ENCODE results near the gene LETM1. TPM values are rescaled to one million over a fixed set of nuclear protein-coding genes. Genes with fewer than 3 reads are reported as not detected.
"Not testable (repeated sequence)": the region's sequence is repeated elsewhere in the genome, so short reads cannot be mapped to it uniquely, and the experiment has no call there.

Gene LETM1
- total RNA-seq, 2 donors from 2014 or later = 76.2 to 139 TPM

DNA sequence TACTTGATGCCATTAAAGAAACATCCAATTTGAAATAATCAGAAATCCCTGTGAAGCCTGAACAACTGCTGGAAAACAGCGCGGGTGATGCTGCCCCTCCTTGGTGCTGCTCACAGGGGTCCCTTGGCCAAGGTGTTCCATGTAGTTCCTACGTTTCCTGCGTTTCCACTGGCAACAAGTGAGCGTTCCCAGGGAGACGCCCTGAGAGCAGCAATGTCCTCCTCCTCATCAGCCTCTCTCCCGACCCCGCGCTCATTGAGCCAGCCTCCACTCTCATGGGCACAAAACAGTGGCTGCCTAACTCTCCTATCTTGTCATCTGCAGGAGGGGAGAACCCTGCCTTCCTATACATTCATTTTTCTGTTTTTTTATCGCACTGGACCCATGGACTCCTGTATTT is 18.9 kb downstream of the LETM1 start:
- TF ChIP-seq, protein P1, sequence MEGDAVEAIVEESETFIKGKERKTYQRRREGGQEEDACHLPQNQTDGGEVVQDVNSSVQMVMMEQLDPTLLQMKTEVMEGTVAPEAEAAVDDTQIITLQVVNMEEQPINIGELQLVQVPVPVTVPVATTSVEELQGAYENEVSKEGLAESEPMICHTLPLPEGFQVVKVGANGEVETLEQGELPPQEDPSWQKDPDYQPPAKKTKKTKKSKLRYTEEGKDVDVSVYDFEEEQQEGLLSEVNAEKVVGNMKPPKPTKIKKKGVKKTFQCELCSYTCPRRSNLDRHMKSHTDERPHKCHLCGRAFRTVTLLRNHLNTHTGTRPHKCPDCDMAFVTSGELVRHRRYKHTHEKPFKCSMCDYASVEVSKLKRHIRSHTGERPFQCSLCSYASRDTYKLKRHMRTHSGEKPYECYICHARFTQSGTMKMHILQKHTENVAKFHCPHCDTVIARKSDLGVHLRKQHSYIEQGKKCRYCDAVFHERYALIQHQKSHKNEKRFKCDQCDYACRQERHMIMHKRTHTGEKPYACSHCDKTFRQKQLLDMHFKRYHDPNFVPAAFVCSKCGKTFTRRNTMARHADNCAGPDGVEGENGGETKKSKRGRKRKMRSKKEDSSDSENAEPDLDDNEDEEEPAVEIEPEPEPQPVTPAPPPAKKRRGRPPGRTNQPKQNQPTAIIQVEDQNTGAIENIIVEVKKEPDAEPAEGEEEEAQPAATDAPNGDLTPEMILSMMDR (IDR thresholded peaks at IDR 0.05) = no peak
- Histone ChIP-seq H3K27me3 (no peaks in the 10 kb centered on the region), H3K4me1 (no peaks in the 10 kb centered on the region), H3K27ac (no peak overlapping the region), H3K9ac (ENCODE audit: low read depth in 2 of 2, low read length in 2 of 2) (no peak overlapping the region), H3K36me3 (peaks cover 7% of the 10 kb centered on the region), H3K9me3 (no peaks in the 10 kb centered on the region), H3K4me3 (no peak overlapping the region)
- no peak for DNase-seq
- intact Hi-C loops (cut with DNase I) = loop anchor here (10.0 kb wide), 1 partner anchor 358 kb away; no protein-coding TSS in a partner anchor

DNA sequence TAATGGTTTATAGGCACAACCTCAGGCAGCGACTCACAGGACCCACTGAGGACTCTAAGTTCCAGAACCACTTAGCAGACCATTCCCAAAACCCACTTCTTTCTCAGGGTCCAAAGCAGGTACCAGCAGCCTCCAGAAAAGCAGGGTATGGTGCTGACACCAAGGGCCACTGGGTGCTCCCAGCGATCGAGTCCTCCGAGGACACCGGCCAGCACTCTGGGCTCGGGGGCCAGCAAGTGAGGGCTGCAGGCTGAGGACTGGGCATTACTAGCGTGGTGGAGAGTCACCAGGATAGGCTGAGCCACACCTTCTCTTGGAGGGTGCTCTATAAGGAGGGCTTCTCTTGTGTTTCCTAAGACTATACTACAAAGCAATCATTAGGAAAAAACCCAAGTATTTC is 19.3 kb downstream of the LETM1 start:
- TF ChIP-seq, protein P1 (IDR thresholded peaks at IDR 0.05) = no peak
- no peak for DNase-seq
- Histone ChIP-seq H3K9ac (ENCODE audit: low read depth in 2 of 2, low read length in 2 of 2) (no peak overlapping the region), H3K27ac (no peak overlapping the region), H3K4me3 (no peak overlapping the region), H3K27me3 (no peaks in the 10 kb centered on the region), H3K9me3 (no peaks in the 10 kb centered on the region), H3K36me3 (peaks cover 7% of the 10 kb centered on the region), H3K4me1 (no peaks in the 10 kb centered on the region)
- intact Hi-C loops (cut with DNase I) = loop anchor here (10.0 kb wide), 1 partner anchor 358 kb away; no protein-coding TSS in a partner anchor

DNA sequence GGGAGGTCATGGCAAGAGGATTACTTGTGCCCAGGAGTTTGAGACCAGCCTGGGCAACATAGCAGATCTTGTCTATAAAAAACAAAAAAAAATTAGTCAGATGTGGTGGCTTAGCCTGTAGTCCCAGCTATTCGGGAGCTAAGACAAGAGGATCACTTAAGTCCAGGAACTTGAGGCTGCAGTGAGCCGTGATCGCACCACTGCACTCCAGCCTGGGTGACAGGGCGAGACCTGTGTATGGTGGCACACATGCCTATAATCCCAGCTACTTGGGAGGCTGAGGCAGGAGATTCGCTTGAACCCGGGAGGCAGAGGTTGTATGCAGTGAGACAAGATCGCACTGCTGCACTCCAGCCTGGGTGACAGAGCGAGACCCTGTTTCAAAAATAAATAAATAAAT is 20.1 kb downstream of the LETM1 start:
- H3K27me3 ChIP-seq; H3K4me1 ChIP-seq; H3K4me3 ChIP-seq; H3K27ac ChIP-seq; H3K9ac ChIP-seq (ENCODE audit: low read depth in 2 of 2, low read length in 2 of 2); H3K9me3 ChIP-seq; DNase-seq; H3K36me3 ChIP-seq: not testable (repeated sequence)
- intact Hi-C loops (cut with DNase I) = loop anchor here (10.0 kb wide), 1 partner anchor 359 kb away; no protein-coding TSS in a partner anchor

DNA sequence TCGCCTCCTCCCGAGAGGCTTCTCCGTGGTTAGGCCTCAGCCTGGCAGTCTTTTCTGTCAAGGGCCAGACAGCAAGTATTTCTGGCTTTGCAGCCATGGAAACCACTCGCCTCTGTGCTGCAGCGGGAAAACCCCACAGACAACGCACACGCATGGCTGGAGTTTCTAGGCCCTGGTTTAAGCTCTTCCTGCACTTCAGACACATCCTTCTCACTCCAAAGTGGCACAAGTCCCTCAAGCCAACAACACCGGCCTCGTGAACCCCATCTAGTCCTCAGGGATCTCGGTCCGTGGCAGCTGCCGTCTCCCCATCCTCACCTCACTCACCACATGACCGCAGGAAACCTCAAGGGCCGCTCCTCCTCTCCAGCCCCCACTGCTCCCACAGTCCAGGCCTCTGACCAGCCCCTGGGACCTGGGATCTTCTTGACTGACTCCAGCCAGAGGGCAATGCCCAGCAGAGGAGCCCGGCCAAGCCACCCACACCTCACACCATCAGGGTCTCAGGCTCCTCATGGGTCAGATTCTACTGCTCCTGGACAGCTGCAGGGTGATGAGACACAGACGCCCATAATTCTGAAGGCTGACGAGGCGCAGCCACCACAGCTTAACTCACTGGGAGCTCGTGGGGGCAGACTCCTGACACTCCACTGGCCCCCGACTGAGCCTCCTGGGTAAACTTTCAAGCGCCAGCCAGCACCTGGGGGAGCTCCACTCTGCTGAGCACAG is 21.7 kb downstream of the LETM1 start:
- Histone ChIP-seq H3K36me3 (peaks cover 7% of the 10 kb centered on the region), H3K4me1 (no peaks in the 10 kb centered on the region)

DNA sequence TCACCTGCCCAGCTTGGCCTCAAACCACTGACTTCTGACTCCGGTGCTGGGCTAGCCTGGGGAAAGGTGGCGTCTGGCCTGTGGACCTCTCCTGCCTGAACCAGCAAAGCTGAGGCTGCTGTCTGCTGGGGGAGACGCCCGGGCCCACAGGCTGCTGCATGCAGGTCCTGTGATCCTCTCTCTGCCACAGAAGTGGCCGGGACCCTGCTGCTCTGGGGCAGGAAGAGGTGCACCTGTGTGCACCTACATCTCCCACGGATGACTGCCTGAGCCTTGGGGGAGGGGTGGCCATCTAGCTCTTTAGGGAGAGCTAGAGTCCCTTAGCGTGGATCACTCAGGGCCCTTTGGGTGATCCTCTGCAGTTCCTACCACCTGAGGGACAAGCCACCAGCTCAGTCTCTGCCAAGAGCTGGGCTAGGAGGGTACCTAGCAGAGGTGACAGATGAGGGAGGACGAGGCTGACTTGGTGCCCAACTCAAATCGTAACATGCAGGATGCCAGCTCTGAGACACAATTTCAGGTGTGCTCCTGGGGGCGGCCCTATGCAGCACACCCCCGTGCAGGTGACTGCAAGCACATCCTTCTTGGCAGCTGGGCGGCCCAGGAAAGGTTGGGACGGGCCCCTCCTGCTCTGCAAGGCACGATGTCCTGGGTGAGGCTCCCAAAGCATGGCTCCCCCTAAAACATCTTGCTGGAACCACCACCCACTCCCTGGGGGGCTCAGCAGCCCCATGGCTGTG is 22.5 kb downstream of the LETM1 start:
- Histone ChIP-seq H3K36me3 (peaks cover 7% of the 10 kb centered on the region), H3K4me3 (no peak overlapping the region), H3K27ac (no peak overlapping the region), H3K27me3 (no peaks in the 10 kb centered on the region), H3K9ac (ENCODE audit: low read depth in 2 of 2, low read length in 2 of 2) (no peak overlapping the region), H3K9me3 (no peaks in the 10 kb centered on the region), H3K4me1 (no peaks in the 10 kb centered on the region)
- TF ChIP-seq, protein P1 (IDR thresholded peaks at IDR 0.05) = no peak
- intact Hi-C loops (cut with DNase I) = loop anchor here (10.0 kb wide), 1 partner anchor 361 kb away; no protein-coding TSS in a partner anchor
- DNase-seq = no peak

More for the DNA sequence above, 21.7 kb downstream of the LETM1 start:
- H3K9ac ChIP-seq (ENCODE audit: low read depth in 2 of 2, low read length in 2 of 2) = no peak overlapping the region
- intact Hi-C loops (cut with DNase I) = loop anchor here (10.0 kb wide), 1 partner anchor 361 kb away; no protein-coding TSS in a partner anchor
- no peaks in the 10 kb centered on the region for H3K27me3 ChIP-seq
- H3K27ac ChIP-seq = no peak overlapping the region
- no peaks in the 10 kb centered on the region for H3K9me3 ChIP-seq
- DNase-seq = no peak
- TF ChIP-seq, protein P1 (IDR thresholded peaks at IDR 0.05) = no peak
- H3K4me3 ChIP-seq = no peak overlapping the region

Data from colonic mucosa (tissue), 4 donors.